ENCODE data around the gene SHH. TPM values are rescaled to one million over a fixed set of nuclear protein-coding genes. Genes with fewer than 3 reads are reported as not detected.

SHH gene
- total RNA-seq, 1 experiment from 2014 or later, result 0.26 TPM

GRCh38 chr7:155774947-155775346 is 37.3 kb downstream of the SHH start:
- Mint-ChIP-seq H3K9me3 (no peaks in the 10 kb centered on the region), H3K4me1 (peaks cover 8% of the 10 kb centered on the region), H3K27me3 (ENCODE audit: low read depth) (no peaks in the 10 kb centered on the region), H3K36me3 (peaks cover 41% of the 10 kb centered on the region), H3K4me3 (no peak overlapping the region), H3K27ac (no peak overlapping the region)
- DNase-seq (ENCODE audit: low spot score) (no peak), ATAC-seq (no peak)
- ChIA-PET CTCF (no interaction called here), POLR2A (no interaction called here)
- no peak for TF ChIP-seq MYBL2 (CRISPR knock-in tag; IDR thresholded peaks at IDR 0.05)
- TF ChIP-seq ZNF532 (CRISPR knock-in tag; IDR thresholded peaks at IDR 0.05; ENCODE audit: borderline replicate concordance), result no peak
- no peak for TF ChIP-seq ZNF281 (CRISPR knock-in tag; IDR thresholded peaks at IDR 0.05)
- TF ChIP-seq SOX15 (CRISPR knock-in tag; IDR thresholded peaks at IDR 0.05), result no peak
- TF ChIP-seq ZNF512 (CRISPR knock-in tag; IDR thresholded peaks at IDR 0.05; ENCODE audit: borderline replicate concordance), result no peak

- Mint-ChIP-seq H3K4me3 (no peak overlapping the region), H3K27ac (no peak overlapping the region), H3K36me3 (peaks cover 50% of the 10 kb centered on the region), H3K4me1 (peaks cover 5% of the 10 kb centered on the region; the same call in 1 of the 2 replicates), H3K27me3 (ENCODE audit: low read depth) (no peaks in the 10 kb centered on the region), H3K9me3 (no peaks in the 10 kb centered on the region)
- DNase-seq (ENCODE audit: low spot score), result no peak
- POLR2A ChIA-PET, result no interaction called here
- ATAC-seq, result no peak
- CTCF ChIA-PET, result interaction anchor here (0.6 to 1.1 kb wide), 2 partner anchors 124 to 175 kb away, joined by 4 read pairs; no protein-coding TSS in a partner anchor
- TF ChIP-seq ZNF232 (CRISPR knock-in tag; IDR thresholded peaks at IDR 0.05) (no peak), CBFB (CRISPR knock-in tag; IDR thresholded peaks at IDR 0.05; ENCODE audit: low read depth) (no peak), NR3C1 (CRISPR knock-in tag; conservative IDR thresholded peaks at IDR 0.05; ENCODE audit: low read depth) (no peak), ZBTB21 (CRISPR knock-in tag; IDR thresholded peaks at IDR 0.05; ENCODE audit: borderline replicate concordance) (no peak), PREB (CRISPR knock-in tag; IDR thresholded peaks at IDR 0.05; ENCODE audit: borderline replicate concordance) (no peak), GTF2I (CRISPR knock-in tag; conservative IDR thresholded peaks at IDR 0.05) (no peak), ZNF317 (CRISPR knock-in tag; IDR thresholded peaks at IDR 0.05; ENCODE audit: borderline replicate concordance, low read depth) (no peak), MLX (CRISPR knock-in tag; IDR thresholded peaks at IDR 0.05) (no peak), MAX (CRISPR knock-in tag; IDR thresholded peaks at IDR 0.05) (no peak), HMGA2 (CRISPR knock-in tag; IDR thresholded peaks at IDR 0.05) (no peak), IRF1 (CRISPR knock-in tag; IDR thresholded peaks at IDR 0.05) (no peak), TCF7 (CRISPR knock-in tag; IDR thresholded peaks at IDR 0.05; ENCODE audit: low read depth) (no peak), NR1H2 (CRISPR knock-in tag; IDR thresholded peaks at IDR 0.05) (no peak), ESRRA (CRISPR knock-in tag; IDR thresholded peaks at IDR 0.05; ENCODE audit: borderline replicate concordance) (no peak), ZNF138 (CRISPR knock-in tag; conservative IDR thresholded peaks at IDR 0.05) (no peak), PRRX2 (CRISPR knock-in tag; IDR thresholded peaks at IDR 0.05) (no peak), KAT7 (CRISPR knock-in tag; IDR thresholded peaks at IDR 0.05; ENCODE audit: borderline replicate concordance) (no peak)
Measured at GRCh38 chr7:155773531-155773930, 38.7 kb downstream of the SHH start.

Data from WTC11 (cell line).